GM12875 (cell line): ENCODE measurements around the gene DNAH9.

Source experiments
- H3K4me3 ChIP-seq: one replicate; pipeline ENCODE4 v1.5.1; 2011; ENCODE audit warnings: low read depth, low read length, control low read depth
- CTCF ChIP-seq: IDR thresholded peaks from 2 replicates; pipeline ENCODE4 v1.5.1; 2011; ENCODE audit warnings: low read depth, mild to moderate bottlenecking, control low read depth, inconsistent platforms, low read length, moderate library complexity, borderline replicate concordance; ENCODE audit not compliant: insufficient read depth

Gene DNAH9

DNA sequence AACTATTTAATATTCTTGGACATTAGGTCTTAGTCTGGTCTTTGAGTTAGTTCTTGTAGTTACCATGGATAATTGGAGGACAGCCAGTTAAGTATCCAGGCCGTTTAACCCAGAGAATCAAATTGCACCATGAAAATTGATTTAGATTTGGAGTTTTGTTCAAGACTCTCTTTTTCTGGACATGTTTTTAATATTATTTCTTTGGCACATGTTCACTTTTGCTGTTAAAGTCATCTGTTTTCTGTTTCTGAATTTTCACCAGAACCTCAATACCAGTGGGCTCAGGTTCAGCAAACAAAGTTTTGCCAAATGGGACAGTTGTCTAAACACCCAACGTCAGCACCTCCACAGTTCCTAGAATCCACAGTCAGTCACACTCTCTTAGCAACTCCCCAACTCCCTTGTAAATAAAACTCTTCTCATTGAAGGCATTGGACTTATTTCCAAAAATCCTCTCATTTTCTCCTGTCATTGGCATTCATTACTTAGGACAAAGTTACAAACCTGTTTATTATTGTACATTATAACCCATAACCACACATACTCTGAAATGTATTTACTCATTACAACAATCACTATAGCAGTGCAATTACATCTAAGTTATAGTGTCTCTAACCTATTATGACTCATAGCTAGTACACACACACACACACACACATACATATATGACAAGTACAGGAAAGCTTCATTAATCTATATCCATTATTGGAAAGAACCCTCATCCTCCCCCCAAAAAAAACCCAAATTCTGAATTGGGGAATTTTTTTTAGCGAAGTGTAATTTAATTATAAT is 33.5 kb upstream of the DNAH9 start:
- H3K4me3 ChIP-seq = no peak overlapping the region
- TF ChIP-seq CTCF = no peak

GRCh38 chr17:11565591-11565990 is 32.7 kb upstream of the DNAH9 start:
- no peak overlapping the region for H3K4me3 ChIP-seq
- TF ChIP-seq CTCF = no peak

DNA sequence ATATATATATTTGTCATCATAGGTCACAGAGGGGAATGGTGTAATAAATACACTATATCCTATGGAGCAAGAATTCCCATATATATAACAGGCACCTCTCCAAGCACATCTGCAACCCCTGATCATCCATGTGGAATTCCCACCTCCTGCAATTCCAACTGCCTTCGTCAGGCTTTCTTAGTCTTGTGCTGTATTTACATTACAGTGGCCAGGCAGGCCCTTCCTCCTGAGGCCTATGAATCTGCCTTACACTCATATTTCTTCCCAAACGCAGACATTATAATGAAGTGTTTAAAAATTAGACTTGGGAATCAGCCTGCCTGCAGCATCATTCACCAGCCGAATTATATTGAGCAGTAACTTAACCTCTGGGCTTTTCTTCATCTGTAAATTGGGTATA is 19.3 kb upstream of the DNAH9 start:
- no peak for TF ChIP-seq CTCF
- no peak overlapping the region for H3K4me3 ChIP-seq

DNA sequence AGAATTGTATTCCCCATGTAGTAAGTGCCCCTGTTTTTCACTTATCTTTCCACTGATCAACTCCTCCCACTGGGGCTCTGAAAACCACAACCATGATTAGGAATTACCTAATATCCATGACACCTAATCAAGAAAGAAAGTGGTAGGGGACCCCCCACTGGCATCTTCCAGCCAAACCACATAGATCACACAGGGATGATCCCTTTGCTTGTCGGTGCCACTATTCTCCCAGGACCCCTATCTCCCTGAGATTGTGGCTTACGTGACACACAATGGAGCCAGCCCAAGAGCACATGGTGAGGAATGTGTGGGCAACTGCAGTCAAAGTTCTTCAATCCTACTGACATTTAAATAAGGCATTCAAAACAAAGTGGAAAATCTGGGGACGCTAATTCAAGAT is 17.6 kb upstream of the DNAH9 start:
- TF ChIP-seq CTCF = no peak
- no peak overlapping the region for H3K4me3 ChIP-seq

GRCh38 chr17:11582217-11582616 is 16.1 kb upstream of the DNAH9 start:
- no peak overlapping the region for H3K4me3 ChIP-seq
- TF ChIP-seq CTCF = no peak

DNA sequence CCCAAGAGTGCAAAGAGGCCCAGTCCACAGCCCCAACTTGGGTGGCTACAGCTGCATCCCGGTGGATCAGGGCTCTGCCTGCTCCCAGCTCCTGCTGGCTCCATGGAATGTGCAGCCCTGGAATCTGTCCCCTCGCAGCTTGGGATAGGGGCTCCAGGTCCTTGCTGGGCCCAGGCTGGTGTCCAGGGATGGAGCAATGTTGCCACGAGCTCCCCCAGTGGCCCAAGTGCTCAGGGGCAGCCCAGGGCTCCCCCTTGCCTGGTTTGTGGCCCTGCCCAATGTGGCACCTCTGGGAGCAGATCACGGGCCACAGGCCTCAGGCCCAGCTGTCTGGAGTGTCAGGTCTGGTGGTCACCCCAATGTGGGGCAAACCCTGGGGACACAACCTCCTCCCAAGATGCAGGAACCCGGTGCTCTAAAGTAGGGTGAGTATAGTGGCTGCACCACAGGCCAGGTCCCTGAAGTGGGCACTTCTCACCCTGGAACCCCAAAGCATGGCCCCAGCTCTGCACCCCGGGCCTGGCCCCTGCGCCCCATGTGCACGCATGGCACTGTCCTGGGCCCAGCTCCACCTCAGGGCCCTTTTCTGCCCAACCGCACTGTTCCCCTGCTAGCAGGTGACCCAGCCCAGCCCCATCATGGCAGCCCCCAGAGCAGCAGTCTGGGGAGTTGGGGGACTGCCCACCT is 14.8 kb upstream of the DNAH9 start:
- TF ChIP-seq CTCF = no peak
- H3K4me3 ChIP-seq = no peak overlapping the region

GRCh38 chr17:11589716-11590115 is 8.6 kb upstream of the DNAH9 start:
- H3K4me3 ChIP-seq = no peak overlapping the region
- no peak for TF ChIP-seq CTCF
